Common myeloid progenitor, CD34-positive (primary cell): ENCODE results near the gene S100A7.
"Not testable (repeated sequence)": the region's sequence is repeated elsewhere in the genome, so short reads cannot be mapped to it uniquely, and the experiment has no call there.

ENCODE experiments used
- CTCF ChIA-PET: fragments of 350-600 bp; sonication (Branson Sonifier 250); formaldehyde crosslinking; loops from one replicate; lab custom pipeline; 2021; ENCODE audit warnings: antibody characterized with exemption; lab: Charles Lee
- POLR2A ChIA-PET: fragments of 350-600 bp; sonication (Branson Sonifier 250); formaldehyde crosslinking; loops from one replicate; lab custom pipeline; 2021; ENCODE audit warnings: antibody characterized with exemption; lab: Charles Lee
- DNase-seq, 3 donors: peaks; one replicate each; pipeline versions ENCODE4 v3.0.0 to v3.0.0-alpha.2; 2013
- H3K27ac ChIP-seq, 2 experiments: 1 replicate in 1 of 2; 2 replicates in 1 of 2; pipeline ENCODE4 v1.7.0; 2013; ENCODE audit warnings: inconsistent platforms in 2 of 2, low read length in 2 of 2, mild to moderate bottlenecking in 2 of 2, low read depth in 1 of 2, moderate library complexity in 1 of 2; ENCODE audit not compliant: severe bottlenecking in 2 of 2, insufficient read depth in 1 of 2, poor library complexity in 1 of 2
- H3K27me3 ChIP-seq, 5 experiments: replicated peaks in 2 of 5; 1 replicate in 3 of 5; 2 replicates in 2 of 5; pipeline versions ENCODE4 v1.6.1 to v1.7.0; 2013; ENCODE audit warnings: low read length in 4 of 5, mild to moderate bottlenecking in 2 of 5, moderate library complexity in 2 of 5, inconsistent platforms in 1 of 5; ENCODE audit not compliant: insufficient read depth in 5 of 5, control insufficient read depth in 4 of 5
- H3K36me3 ChIP-seq, 4 experiments: 1 replicate in 2 of 4; 2 replicates in 2 of 4; pipeline versions ENCODE4 v1.6.1 to v1.7.0; 2013; ENCODE audit warnings: low read length in 3 of 4, control low read depth in 1 of 4, mild to moderate bottlenecking in 1 of 4; ENCODE audit not compliant: control insufficient read depth in 4 of 4, insufficient read depth in 4 of 4
- H3K4me1 ChIP-seq, 4 experiments: 1 replicate in 3 of 4; 2 replicates in 1 of 4; pipeline versions ENCODE4 v1.6.1 to v1.7.1; 2013; ENCODE audit warnings: low read length in 3 of 4, mild to moderate bottlenecking in 3 of 4, control low read depth in 1 of 4, inconsistent platforms in 1 of 4, moderate library complexity in 1 of 4; ENCODE audit not compliant: control insufficient read depth in 4 of 4, insufficient read depth in 4 of 4; ENCODE audit errors: control extremely low read depth in 1 of 4
- H3K4me3 ChIP-seq, 7 experiments: 1 replicate in 4 of 7; 2 replicates in 3 of 7; pipeline versions ENCODE4 v1.5.1 to v1.7.0; 2013; ENCODE audit warnings: mild to moderate bottlenecking in 7 of 7, low read length in 6 of 7, moderate library complexity in 6 of 7, inconsistent platforms in 2 of 7, low read depth in 2 of 7, control low read depth in 1 of 7; ENCODE audit not compliant: insufficient read depth in 4 of 7, control insufficient read depth in 1 of 7; ENCODE audit errors: extremely low read depth in 1 of 7
- H3K9me3 ChIP-seq, 5 experiments: 1 replicate in 4 of 5; 2 replicates in 1 of 5; pipeline versions ENCODE4 v1.6.1 to v1.7.1; 2013; ENCODE audit warnings: low read length in 4 of 5, mild to moderate bottlenecking in 2 of 5, inconsistent platforms in 1 of 5, low read depth in 1 of 5, moderate library complexity in 1 of 5; ENCODE audit not compliant: control insufficient read depth in 4 of 5, insufficient read depth in 2 of 5; ENCODE audit errors: control extremely low read depth in 1 of 5
- WGBS: methylation state at CpG from one replicate; pipeline ENCODE4 v1.1.5; 2013; ENCODE audit not compliant: insufficient coverage; 5-methylcytosine and 5-hydroxymethylcytosine counted together

Gene S100A7

GRCh38 chr1:153419436-153419793 lies 41.0 kb downstream of the S100A7 start:
- WGBS: 70% methylated on average over 2 of the region's 2 CpGs
- CTCF ChIA-PET, POLR2A ChIA-PET, H3K4me3 ChIP-seq, H3K36me3 ChIP-seq, H3K27ac ChIP-seq, H3K4me1 ChIP-seq, H3K9me3 ChIP-seq, DNase-seq: not testable (repeated sequence)
- H3K27me3 ChIP-seq: peaks cover 0 to 19% (median 0%) of the 10 kb centered on the region in 5 experiments

DNA sequence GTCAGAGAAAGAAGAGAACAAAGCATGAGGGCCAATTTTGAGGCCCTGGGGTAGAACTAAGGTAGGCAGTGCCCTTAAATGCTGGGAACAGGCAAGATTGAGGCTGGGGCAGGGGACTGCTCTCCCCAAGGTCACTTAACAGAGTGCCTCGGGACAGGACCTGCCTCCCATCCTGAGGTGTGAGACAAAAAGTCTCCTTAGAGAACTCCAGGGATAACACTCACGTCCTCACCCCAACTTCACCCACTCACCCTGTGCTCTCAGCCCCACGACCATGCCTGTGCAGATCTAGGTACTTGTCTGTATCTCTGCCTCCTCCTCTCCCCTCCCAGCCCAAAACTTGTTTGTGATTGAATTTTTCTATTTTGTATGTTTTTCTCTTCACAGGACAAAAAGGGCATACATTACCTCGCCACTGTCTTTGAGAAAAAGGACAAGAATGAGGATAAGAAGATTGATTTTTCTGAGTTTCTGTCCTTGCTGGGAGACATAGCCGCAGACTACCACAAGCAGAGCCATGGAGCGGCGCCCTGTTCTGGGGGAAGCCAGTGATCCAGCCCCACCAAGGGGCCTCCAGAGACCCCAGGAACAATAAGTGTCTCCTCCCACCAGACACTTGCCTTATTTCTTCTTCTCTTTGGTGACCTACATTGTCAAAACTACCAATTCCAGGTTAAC lies 41.6 kb downstream of the S100A7 start:
- WGBS: 84% methylated on average over 4 of the region's 7 CpGs
- H3K4me1 ChIP-seq, DNase-seq, CTCF ChIA-PET, H3K36me3 ChIP-seq, H3K27ac ChIP-seq, H3K4me3 ChIP-seq, POLR2A ChIA-PET, H3K9me3 ChIP-seq: not testable (repeated sequence)
- peaks cover 0 to 16% (median 0%) of the 10 kb centered on the region in 5 experiments for H3K27me3 ChIP-seq

DNA sequence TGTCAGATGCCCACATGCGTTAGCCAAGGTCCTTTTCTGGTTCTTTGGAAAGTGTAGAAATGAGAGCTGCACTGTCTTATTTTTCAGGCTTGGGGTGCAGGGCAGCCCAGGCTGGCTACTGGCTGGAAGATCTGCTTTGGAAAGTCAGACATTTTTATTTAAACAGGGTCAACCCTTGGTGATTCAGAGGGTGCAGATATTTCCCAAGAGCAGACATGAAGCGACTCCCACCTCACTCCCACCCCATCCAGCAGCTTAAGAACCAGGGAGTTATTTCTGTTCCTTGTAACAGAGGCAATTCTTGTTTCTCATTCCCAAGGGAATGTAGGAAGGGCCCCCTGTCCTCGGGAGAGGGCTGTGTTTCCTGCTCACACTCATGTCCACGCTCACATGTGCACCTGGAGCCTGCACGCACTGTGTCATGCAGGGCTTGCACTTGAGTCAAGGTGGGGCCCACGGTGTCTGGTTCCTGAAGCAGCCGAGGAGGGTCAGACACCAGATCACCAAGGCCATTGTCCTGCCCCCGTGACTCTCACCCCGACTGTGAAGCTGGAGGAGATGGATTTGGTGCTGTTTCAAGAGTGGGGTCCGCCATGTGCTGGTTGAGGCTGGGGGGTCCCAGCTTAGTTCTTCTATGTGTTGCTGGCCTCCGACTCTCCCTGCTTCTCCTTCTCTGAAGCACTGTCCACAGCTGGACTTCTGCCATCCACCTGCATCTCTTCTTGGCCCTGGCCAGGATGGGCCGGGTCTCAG lies 43.1 kb downstream of the S100A7 start:
- CTCF ChIA-PET: no interaction called here
- H3K4me1 ChIP-seq: no peaks in the 10 kb centered on the region
- 91% methylated on average over 10 of the region's 12 CpGs for WGBS
- no peaks in the 10 kb centered on the region for H3K36me3 ChIP-seq
- no peak overlapping the region for H3K27ac ChIP-seq
- no peak for DNase-seq
- POLR2A ChIA-PET: no interaction called here
- H3K27me3 ChIP-seq: peaks cover 0 to 14% (median 0%) of the 10 kb centered on the region in 5 experiments
- no peaks in the 10 kb centered on the region for H3K9me3 ChIP-seq
- H3K4me3 ChIP-seq: no peak overlapping the region

- Histone ChIP-seq H3K36me3 (no peaks in the 10 kb centered on the region), H3K27ac (no peak within 1 kb of the TSS), H3K4me3 (no peak within 1 kb of the TSS), H3K9me3 (no peaks in the 10 kb centered on the region), H3K4me1 (no peaks in the 10 kb centered on the region), H3K27me3 (peaks cover 0 to 14% (median 0%) of the 10 kb centered on the region in 5 experiments)
- no peak for DNase-seq
- ChIA-PET POLR2A (no interaction called here), CTCF (interaction anchor here (1.2 kb wide), 1 partner anchor 11 kb away, joined by 3 read pairs; no protein-coding TSS in a partner anchor)
- WGBS: 84% methylated on average over 5 of the region's 6 CpGs
These were observed 44.4 kb downstream of the S100A7 start, which contains the start of gene S100A7A for GRCh38 chr1:153415850-153416570. S100A7A (plus strand) TSS chr1:153416520; CDS start chr1:153418083, 1,563 bp downstream.

DNA sequence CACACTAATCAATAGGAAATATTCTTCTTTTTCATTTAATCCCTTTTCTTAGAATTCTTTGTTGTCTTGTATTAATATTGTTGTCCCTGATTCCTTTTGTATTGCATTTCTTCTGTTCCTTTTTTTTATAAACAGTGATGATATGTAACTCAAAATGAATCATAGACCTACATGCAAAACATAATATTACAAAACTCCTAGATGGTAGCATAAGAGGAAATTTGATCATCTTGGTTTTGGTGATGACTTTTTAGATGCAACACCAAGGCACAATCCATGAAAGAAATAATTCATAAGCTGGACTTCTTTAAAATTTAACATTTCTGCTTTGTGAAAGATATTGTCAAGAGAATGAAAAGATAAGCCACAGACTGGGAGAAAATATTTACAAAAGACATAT lies 46.5 kb downstream of the S100A7 start:
- H3K36me3 ChIP-seq, H3K9me3 ChIP-seq, DNase-seq, H3K27me3 ChIP-seq, H3K4me1 ChIP-seq, H3K4me3 ChIP-seq, H3K27ac ChIP-seq, POLR2A ChIA-PET, CTCF ChIA-PET: not testable (repeated sequence)
